OCI-LY7 (cell line): Measurements from ENCODE around the gene SLC12A8.

Source experiments
- EZH2phosphoT487 ChIP-seq: fragments of 200-600 bp; sonication (generic); IDR thresholded peaks from 2 replicates; pipeline ENCODE4 v1.6.1; 2018; ENCODE audit warnings: low read depth, borderline replicate concordance, mild to moderate bottlenecking, mixed run types, antibody characterized with exemption, low read length, moderate library complexity, mixed read lengths
- TF ChIP-seq, protein P1 (sequence below): fragments of 200-600 bp; sonication (generic); conservative IDR thresholded peaks from 2 replicates; pipeline ENCODE4 v1.5.1; 2014; ENCODE audit warnings: mild to moderate bottlenecking, antibody characterized with exemption, low read length, moderate library complexity, mixed read lengths

DNA sequence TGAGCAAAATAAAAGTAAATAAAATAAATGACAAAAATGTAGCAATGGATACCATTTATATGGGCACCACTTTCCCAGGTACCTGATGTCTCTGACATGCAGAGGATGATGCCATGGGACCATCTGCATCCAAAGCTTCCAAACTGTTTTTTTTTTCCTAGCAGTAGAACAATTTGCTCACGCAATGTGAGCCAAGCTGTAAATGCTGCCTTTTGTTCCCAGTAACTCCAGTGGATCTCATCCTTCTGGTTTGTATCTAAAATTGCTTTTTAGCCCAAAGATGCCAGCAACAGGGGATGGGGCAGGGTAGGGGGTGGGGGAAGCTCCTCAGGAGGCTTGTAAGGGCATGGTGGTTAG lies 32.7 kb downstream of the SLC12A8 start:
- TF ChIP-seq, protein P1, sequence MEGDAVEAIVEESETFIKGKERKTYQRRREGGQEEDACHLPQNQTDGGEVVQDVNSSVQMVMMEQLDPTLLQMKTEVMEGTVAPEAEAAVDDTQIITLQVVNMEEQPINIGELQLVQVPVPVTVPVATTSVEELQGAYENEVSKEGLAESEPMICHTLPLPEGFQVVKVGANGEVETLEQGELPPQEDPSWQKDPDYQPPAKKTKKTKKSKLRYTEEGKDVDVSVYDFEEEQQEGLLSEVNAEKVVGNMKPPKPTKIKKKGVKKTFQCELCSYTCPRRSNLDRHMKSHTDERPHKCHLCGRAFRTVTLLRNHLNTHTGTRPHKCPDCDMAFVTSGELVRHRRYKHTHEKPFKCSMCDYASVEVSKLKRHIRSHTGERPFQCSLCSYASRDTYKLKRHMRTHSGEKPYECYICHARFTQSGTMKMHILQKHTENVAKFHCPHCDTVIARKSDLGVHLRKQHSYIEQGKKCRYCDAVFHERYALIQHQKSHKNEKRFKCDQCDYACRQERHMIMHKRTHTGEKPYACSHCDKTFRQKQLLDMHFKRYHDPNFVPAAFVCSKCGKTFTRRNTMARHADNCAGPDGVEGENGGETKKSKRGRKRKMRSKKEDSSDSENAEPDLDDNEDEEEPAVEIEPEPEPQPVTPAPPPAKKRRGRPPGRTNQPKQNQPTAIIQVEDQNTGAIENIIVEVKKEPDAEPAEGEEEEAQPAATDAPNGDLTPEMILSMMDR, result no peak
- no peak for TF ChIP-seq EZH2phosphoT487
